Measurements from ENCODE around the gene GPR3.
"Not testable (repeated sequence)": the region's sequence is repeated elsewhere in the genome, so short reads cannot be mapped to it uniquely, and the experiment has no call there.

Gene GPR3

DNA sequence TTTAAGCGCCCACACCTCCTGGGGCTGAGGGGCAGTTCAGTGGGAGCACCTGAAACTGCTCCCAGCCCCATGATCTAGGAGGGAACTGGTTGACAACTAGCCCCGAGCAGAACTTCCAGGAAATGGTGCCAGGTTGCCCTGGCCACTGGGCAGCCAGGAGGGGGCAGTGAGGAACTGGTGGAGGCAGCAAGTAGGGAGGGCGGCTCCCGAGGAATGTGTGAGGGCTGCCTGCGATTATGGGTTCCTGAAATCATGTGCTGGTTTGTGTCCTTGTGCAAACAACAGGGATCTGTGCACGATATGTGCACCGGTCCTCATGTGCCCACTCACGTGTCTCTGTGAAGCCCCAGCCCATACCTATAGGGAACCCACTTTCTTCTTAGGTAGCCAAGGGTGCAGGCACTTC lies 9.9 kb downstream of the GPR3 start:
- DNase-seq = no peak

DNA sequence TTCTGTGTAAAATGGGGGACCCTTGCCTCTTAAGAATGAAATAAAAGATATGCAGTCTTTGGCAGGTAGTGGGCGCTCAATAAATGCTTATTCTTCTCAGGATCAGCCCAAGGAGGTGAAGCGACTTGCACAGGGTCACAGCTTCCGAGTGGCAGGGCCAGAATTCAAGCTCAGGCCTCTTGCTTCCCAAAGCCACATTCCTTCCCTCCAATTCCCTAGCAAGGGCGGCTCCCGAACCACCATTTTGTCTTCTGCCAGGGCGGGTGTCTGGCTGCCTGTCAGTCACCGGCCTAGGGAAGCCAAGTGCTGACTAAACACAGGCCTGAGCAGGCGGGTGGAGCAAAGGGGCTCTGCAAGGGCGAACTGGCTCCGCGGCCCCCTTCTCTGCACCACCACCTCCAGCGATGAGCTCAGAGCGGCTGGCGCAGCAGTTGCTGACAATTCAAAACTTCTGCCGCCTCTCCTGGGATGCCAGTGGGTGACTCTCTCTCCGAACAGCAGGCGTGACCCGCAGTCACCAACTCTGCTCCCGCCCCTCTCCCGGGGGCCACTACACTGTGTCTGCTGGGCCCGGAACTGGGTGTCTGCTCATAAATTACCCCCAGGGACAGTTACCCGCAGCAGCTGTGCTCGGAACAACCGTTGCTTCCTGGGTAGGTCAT lies 10.8 kb downstream of the GPR3 start:
- DNase-seq = no peak

DNA sequence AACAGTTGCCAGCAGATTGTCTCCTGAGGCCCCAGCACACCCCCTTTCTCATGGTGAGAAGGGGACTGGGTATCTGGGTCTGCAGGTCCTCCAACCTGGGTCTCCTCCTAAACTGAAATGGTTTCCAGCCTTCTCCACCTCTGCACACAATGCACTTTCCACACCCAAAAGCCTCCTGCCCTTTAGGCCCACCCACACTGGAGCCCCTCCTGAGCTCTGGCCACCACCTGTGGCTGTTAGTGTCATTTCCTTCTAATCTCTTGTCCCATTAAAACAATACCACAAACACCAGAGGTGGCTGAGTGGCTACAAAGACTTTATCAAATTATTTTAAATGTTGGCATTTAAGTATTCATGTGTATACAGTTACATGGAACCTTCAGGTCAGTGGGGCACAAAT lies 11.5 kb downstream of the GPR3 start:
- DNase-seq = no peak

DNA sequence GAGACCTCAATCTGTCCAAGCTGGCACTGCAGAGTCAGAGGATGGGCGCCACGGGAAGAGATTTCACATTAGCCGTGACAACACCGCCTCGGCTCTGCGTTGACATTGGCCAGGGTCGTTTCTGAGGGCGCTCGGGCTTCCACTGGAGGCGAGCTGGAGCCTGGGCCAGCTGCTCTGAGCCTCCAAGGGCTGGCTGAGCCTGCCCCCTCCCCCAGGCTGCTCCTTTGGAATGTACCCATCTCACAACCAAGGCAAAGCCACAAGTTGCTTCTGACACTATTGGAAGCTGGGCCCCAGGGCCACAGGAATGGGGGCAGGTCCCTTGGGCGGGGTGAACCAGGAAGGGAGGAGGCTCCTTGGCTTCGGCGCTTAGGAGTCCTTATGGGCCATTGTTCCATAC lies 12.7 kb downstream of the GPR3 start:
- DNase-seq = no peak

DNA sequence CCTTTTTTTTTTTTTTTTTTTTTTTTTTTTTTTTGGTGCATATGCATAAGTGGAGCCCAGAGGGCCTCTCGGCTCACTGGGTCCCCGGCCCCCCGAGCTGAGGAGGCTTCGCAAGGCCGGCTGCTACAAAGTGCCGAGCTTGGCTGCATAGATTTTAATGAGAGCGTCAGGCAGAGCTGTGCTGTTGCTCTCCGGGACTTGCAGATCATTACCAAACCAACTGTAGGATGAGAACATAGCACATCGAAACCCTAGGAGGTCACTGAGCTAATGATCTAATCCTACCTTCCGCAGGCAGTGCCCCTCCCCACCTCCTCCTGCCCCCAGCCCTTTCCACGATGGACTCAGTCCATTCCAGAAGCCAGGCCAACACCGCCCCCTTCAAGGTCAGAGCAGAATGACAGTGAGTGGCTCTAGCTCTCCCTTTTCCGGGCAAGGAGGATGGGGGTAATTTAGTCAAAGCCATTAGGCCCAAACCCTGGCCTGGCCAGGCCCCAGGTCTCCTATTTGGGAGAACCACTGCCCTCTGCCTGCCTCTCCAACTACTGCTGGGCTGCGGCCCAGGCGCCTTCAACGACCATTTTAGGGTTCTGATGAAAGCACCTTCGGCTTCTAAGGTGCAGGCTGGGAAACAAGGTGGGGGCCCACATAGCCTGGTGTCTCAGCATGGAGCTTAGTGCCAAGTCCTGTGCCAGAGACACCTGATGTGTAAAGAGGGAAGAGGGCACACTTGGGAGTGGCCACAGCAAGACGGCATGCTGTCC lies 13.4 kb downstream of the GPR3 start:
- DNase-seq = not testable (repeated sequence)

DNA sequence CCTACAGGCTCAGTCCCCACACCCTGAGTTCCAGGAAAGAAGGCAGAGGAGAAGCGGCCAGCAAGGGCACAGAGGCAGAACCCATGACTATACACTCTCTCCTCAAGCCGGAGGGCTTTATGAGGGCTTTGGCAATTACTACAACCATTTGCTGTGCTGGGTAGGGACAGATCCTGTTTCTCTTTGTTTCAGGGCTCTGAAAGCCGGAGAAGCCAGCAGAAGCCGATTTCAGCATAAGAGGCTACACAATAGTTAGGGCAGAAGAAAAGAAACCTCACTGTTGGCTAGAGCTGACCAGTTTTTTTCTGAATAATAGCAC lies 13.9 kb downstream of the GPR3 start:
- DNase-seq = no peak

DNA sequence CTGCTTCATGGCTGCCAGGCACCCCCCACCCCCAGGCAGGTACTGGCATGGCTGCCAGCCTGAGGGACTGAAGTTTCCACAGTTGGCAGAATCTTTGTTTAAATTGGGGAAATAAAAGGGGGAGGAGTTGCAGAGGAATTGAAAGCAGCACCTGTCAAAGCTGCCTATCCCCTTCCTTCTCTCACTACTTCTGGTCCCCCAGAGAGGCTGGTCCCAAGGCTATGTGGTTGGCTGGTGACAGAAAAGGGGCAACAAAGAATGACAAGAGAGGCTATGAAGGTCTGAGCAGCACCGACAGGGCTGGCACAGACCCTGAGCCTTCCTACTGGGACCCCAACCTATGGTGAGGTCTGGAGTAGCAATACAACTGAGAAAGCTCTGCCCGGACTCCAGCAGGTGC lies 14.4 kb downstream of the GPR3 start:
- not testable (repeated sequence) for DNase-seq

DNA sequence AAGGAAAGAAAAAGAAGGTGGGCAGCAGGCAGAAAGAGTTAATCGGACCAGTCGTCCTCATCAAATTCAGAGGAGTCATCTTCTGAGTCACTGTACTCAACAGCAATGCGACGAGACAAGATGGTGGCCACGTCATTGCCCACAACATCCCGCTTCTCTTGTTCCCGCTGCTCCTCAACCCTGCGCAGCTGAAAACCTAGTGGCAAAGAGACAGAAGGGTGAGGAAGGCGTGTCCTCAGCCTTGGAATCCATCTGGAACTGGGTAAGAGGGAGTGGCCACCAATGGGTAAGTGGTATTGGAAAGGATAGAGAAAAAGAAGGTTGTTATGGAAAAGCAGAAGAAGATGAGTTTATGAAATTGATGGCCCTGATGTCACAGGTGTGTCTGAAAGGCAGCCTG lies 15.7 kb downstream of the GPR3 start:
- DNase-seq = no peak

DNA sequence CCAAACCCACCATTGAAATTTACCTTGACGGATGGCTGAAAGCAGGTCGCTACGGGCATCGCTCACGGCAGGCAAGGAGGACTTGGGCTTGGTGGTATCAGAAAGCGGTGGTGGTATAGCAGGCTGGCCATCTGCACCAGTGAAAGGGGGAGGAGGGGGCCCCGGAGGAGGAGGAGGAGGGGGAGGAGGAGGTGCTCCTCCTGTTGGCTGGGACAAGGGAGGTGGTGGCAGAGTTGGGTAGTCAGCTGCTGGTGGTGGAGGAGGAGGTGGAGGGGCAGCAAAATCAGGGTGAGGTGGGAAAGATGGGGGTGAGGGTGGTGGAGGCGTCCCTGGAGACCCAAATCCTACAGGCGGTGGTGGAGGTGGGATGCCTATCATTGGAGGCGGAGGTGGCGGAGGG lies 17.2 kb downstream of the GPR3 start:
- no peak for DNase-seq

DNA sequence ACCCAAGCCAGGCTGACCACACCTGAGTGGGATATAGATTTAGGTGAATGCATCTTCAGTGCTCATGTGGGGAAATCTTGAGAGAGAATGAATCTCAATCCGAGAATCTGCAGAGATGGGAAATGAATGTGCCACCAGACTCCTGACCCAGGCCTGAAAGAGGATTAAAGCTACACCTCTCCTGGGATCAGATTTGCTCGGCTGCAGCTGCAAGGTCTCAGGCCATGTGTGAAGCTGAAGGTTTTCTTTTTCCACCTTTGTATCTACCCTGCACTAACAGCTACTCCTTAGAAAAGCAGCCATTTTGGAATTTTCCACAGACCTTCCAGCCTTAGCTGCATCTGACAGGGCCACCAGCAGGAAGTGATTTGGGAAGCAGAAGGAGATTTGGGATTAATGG lies 18.3 kb downstream of the GPR3 start:
- no peak for DNase-seq

DNA sequence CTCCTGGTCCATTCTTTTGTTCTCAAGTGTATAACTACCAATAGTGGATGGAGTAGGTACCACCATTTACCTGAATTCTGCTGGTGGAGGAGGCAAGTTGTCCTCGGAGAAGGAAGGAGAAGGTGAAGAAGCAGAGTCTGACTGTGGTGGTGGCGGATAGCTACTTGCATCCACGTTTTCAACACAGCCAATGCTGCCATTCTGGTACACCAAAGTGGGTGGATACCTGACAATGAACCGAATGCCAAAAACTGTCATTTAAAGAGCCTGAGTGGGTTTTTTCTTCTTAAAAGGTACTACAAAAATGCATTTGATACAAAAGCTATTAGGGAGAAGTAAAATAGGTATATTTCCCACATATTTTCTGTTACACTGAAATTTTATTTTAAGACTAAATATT lies 20.1 kb downstream of the GPR3 start:
- no peak for DNase-seq

DNA sequence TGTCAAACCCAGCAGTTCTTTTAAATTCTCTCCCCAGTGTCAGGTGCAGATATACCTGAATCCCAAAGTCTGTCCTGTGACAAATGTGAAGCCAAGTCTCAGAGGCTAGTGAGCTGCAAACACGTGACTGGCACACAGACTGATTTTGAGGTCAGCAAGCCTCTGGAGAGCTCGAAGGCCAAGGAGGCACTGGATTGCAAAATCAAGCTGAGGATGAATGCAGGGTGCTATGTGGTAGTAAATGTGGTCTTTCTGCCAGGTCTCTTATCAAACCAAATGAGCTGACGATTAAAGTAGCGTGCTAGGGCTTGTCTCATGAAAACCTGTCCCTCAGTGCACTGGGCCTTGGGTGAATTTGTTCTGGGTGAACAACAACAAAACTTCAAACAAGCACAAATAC lies 20.6 kb downstream of the GPR3 start:
- DNase-seq = no peak

DNA sequence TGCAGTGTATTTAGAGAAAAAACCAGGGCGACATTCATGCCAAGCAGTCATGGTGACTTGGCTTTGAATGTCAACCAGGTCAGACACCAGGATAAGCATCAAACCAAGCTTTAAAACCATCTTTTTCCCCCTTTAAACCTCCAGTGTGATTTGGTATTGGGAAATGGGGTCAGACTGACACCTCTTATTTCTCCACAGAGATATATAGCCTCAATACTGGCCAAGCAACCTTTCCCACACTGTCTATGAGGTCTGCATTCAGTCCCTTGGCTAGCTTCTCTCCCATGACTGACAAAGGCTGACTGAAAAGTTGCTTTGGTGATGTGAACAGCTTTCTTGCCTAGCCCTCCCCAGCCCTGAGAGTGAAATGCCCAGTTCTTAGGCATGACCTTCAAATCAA lies 21.7 kb downstream of the GPR3 start:
- no peak for DNase-seq

DNA sequence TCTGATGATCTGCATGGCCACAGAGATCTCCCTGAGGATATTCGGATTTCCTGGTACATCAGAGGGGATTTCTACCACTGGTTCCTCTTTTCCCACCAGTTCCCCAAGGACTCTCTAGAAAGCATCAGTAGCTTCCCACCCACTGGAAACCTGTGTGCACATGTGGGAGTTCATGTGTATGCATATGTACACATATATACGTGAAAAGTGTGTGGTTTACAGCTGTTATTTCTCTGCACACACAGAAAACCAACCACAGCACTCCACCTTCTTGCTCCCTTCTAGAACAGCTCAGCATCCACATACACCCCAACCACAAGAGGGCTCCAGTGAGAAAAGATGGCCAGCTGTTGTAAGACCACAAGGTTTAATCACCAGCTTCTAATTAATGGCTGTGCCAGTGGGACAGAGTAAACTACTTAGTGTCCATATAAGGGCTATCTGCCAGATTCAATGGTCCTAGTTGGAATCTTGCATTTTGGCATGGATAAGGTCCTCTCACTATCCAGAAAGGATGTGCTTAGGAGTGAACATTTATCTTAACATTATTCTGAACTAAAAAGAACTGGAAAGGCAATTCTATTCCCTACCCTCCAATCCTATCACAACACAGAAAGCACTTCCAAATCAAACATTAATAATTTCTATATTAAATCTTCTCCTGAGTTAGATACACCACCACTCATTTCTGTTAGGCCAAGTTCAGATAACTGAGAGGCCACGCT lies 24.1 kb downstream of the GPR3 start:
- no peak for DNase-seq

DNA sequence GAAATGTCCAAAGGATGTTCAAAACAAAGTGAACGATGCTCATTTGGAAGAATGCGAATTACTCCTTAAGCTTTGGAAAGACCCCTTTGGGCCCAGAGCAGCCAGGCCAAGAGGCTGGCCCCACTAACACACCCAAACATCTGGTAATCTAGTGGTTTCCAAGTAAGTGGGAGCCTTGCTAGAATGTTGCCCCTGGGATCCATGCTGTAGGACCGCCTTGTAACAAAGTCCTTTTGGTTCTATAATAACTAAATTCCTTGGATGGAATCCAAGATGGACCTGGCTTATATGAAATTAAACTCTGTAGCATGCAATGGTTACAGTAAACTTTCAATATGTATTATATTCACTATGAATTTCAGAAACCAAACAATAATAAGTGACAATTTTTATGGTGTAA lies 25.3 kb downstream of the GPR3 start:
- no peak for DNase-seq

DNA sequence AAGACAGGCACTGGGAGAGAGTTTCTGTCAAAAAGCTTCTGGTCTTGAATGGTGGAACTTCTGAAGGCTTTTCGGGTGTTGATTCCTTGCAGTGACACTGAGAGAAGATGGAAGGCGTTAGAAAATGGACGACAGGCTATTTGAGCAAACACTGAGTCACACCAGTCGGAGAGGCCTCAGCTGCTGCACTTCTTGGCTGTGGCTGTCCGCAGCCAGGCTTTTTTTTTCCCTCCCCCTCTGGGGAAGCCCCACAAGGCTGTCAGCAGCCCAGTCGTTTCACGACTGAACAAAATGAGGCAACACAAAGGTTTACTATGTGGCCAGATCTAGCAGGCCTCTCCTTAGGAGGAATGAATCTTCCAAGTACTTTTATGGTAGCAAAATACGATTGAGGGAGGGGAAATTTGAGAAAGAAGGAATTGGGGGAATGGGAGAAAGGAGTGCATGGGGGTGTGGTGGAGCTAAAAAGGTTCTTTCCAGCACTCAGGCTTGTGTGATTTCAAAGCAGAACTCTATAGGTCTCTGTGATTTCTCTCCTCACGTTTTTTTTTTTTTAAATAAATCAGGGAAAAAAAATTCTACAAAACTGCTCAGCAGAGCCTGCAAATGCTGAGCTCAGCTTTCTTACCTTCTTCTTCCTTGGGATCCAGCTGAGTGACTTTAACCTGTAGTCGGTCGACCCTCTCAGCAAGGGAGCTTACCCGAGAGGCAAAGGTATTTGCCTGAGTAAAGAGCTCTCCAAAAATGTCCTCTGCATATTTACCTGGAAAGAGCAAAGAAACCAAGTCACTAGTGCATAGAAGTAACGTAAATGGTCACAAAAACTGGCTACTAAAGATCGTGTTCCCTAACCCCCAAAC lies 26.1 kb downstream of the GPR3 start:
- no peak for DNase-seq

DNA sequence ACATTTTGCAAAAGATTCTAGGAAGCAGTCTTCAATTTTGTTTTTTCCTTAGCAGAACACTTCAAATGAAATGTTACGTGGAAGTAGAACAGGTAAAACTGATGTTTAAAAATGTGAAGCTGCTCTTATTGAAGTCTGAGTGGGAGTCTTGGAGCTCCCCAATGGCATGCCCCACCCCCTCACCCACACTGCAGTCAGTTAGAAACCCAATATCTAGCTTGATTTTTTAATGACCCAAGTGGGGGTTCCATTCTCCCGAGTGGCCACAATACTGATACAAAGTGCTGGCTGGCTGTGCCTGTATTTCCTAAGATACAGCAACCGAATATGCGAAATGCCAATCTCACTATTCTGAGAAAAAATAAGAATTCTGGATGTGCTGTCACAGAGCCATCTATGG lies 31.3 kb downstream of the GPR3 start:
- DNase-seq = no peak

DNA sequence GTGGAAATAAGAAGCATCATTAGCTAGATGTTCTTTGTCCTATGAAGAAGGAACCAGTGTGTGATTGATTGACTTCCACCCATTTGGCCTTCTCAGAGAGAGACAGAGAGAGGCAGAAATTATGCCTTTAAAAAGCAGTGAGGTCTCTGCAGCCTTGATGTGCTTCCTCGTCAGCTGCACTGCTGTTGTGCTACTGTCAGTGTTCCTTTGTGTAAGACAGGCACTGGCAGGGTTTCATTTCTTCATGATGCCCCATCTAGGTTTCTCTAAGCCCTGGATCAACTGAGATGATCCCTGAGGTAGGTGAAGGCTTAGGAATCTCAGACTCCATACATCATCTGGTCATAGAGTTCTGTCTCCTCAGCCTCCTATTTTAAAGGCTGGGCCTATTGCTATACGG lies 34.9 kb downstream of the GPR3 start:
- DNase-seq = no peak

DNA sequence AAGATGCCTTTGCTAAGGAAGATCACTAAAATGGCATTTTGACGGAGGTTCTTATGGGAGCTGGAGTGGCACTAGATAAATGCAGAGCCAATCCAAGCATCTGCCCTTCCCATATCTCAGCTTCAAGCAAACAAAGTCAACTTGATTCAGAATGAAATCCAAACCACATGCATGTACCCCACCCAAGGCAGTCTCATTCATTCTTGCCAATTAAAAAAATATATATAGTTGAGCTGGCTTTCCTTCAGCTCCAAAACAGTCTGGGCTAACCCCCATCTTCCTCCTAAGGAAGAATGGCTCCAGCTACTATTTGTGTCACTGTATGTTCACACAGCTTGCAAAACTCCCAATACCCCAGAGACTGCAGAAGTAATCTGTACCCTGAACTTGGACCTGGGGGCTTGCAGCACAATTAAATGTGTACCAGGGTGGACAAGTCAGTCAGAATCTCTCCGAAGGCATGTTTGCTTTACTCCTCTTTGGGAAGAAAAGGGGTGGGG lies 35.4 kb downstream of the GPR3 start:
- DNase-seq = no peak

DNA sequence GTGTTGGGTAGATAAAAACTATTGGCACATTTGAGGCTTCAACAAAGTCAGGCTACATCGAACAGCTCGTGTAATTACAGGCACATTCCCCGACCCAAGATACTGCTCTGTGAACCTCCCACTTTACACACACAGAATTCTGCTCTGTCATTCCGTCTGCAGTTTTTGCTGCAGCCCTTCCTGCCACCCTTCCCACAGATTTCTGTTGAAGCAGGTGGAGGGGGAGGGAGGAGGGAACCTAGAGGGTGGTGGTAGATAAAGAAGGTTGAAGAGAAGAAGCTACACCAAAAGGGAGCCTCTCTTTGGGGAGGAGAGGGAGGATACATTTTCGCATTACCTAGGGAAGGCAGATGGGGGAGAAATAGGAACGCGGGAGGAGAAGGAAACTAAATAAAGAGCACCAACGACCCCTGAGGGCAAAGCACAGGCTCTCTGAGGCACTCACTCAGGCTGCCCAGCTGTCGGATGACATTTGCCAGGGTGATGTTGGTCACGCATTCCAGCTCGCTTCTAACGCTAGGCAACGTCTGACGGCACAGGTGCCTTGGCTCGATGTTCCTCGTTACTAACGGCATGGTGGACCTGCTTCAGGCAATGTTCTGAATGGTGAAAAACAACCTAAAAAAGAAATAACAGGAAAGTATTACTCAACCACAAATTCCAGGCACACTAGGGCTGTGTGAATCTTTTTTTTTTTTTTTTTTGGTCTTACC lies 36.0 kb downstream of the GPR3 start:
- DNase-seq = no peak

DNA sequence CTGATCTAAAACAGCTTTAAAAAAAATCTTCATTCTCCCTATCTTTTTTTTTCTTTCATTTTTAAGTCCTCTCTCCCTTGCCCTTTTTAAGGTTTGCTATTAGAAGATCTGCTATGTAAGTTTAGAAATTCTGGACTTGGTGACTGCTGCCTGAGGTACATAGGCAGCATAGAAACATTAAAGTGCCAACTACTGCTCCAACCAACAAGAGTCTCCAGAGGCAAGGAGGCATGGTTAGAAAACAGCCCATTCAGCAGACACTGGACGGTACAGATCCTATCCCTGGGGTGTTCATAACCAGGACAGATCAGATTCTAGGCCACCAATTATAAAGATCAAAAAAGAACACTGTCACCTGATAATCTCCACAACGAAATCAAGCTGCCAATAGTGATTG lies 36.6 kb downstream of the GPR3 start:
- DNase-seq = no peak

DNA sequence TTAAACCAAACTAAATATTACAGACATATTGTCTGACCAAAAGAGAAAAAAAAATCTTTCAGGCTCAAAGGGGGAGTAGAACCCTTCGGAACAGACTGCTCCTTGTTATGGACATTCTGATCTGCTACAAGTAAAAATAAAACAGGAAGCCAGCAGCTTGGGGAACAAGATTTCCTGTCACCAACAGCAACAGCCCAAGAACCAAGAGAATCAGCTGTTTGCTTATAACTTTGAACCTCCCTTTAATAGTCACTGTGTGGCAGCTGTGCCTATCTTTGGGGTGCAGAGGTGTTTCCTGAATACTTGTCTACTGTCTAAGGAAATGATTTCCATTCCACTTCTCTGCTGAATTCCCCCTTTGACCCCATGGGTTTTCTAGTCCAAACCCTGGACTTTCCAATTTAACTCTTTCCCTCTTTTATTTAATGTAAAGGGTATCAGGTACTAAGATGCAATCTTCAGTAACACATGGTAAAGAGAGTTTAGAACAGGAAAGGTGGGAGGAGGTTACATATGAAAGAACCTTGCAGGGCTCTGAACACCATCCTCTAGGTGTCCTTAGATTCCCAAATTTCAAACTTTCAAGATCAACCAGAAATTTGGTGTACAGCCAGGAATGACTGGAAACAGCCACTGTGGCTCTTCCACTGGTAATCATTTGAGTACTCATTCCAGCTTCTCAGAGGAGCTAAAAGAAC lies 38.6 kb downstream of the GPR3 start:
- no peak for DNase-seq
